PFSK-1 (cell line): ENCODE measurements around the gene ADAP1.

Experiments
- FOXP2 ChIP-seq: optimal IDR thresholded peaks from 2 replicates; pipeline ENCODE3; 2011; ENCODE audit warnings: borderline replicate concordance, control low read depth, inconsistent platforms; ENCODE audit not compliant: insufficient read depth; ENCODE audit errors: extremely low read length, extremely low read depth
- POLR2AphosphoS5 ChIP-seq: IDR thresholded peaks from 2 replicates; pipeline ENCODE4 v1.6.1; 2012; ENCODE audit warnings: low read depth, mild to moderate bottlenecking, control low read depth, low read length, moderate library complexity
- REST ChIP-seq, 2 experiments: IDR thresholded peaks; 2 replicates each; pipeline versions ENCODE4 v1.6.1 to v1.8.0; 2011 to 2012; ENCODE audit warnings: low read depth in 2 of 2, low read length in 2 of 2, control low read depth in 1 of 2, inconsistent platforms in 1 of 2, mild to moderate bottlenecking in 1 of 2, moderate library complexity in 1 of 2; ENCODE audit not compliant: insufficient read depth in 1 of 2
- SIN3A ChIP-seq: IDR thresholded peaks from 2 replicates; pipeline ENCODE4 v1.6.1; 2012; ENCODE audit warnings: mild to moderate bottlenecking, low read length, moderate library complexity, borderline replicate concordance; ENCODE audit not compliant: insufficient read depth
- TAF1 ChIP-seq: IDR thresholded peaks from 2 replicates; pipeline ENCODE4 v1.6.1; 2012; ENCODE audit warnings: low read length, control low read depth, borderline replicate concordance; ENCODE audit not compliant: insufficient read depth

Gene ADAP1

GRCh38 chr7:860149-860548 is 94.3 kb downstream of the ADAP1 start:
- TF ChIP-seq FOXP2 (no peak), TAF1 (no peak), POLR2AphosphoS5 (no peak), REST (IDR thresholded peaks at IDR 0.05; ENCODE audit: insufficient read depth in 1 of 2, low read depth in 2 of 2, low read length in 2 of 2) (no peak), SIN3A (no peak)

GRCh38 chr7:859359-860030 is 95.0 kb downstream of the ADAP1 start:
- TF ChIP-seq SIN3A (no peak), FOXP2 (no peak), TAF1 (no peak), POLR2AphosphoS5 (no peak), REST (IDR thresholded peaks at IDR 0.05; ENCODE audit: insufficient read depth in 1 of 2, low read depth in 2 of 2, low read length in 2 of 2) (no peak)

GRCh38 chr7:857661-858060 is 96.8 kb downstream of the ADAP1 start:
- no peak for TF ChIP-seq REST (IDR thresholded peaks at IDR 0.05; ENCODE audit: insufficient read depth in 1 of 2, low read depth in 2 of 2, low read length in 2 of 2)
- TF ChIP-seq TAF1: no peak
- no peak for TF ChIP-seq POLR2AphosphoS5
- TF ChIP-seq SIN3A: no peak
- TF ChIP-seq FOXP2: no peak

GRCh38 chr7:856444-857095 is 97.9 kb downstream of the ADAP1 start:
- TF ChIP-seq TAF1 (no peak), FOXP2 (no peak), SIN3A (no peak), REST (IDR thresholded peaks at IDR 0.05; ENCODE audit: insufficient read depth in 1 of 2, low read depth in 2 of 2, low read length in 2 of 2) (no peak), POLR2AphosphoS5 (no peak)
